Erythroblast (primary cell): ENCODE results near the gene DENND2A.

Experiments
- GATA1 ChIP-seq: IDR thresholded peaks from 2 replicates; pipeline ENCODE4 v1.6.1; 2011; ENCODE audit warnings: low read depth, mild to moderate bottlenecking, control low read depth, low read length, moderate library complexity
- POLR2A ChIP-seq: IDR thresholded peaks from 2 replicates; pipeline ENCODE4 v1.6.1; 2011; ENCODE audit warnings: mild to moderate bottlenecking, low read length

- TF ChIP-seq POLR2A, result no peak
- no peak for TF ChIP-seq GATA1
Observed at GRCh38 chr7:140689199-140690152, 48.9 kb upstream of the DENND2A start.
